Measurements from ENCODE around the gene CIRBP. TPM values are rescaled to one million over a fixed set of nuclear protein-coding genes. Genes with fewer than 3 reads are reported as not detected.

The CIRBP gene
- 100 to 1,000 TPM; 269 to 294 (median 285) TPM for total RNA-seq

DNA sequence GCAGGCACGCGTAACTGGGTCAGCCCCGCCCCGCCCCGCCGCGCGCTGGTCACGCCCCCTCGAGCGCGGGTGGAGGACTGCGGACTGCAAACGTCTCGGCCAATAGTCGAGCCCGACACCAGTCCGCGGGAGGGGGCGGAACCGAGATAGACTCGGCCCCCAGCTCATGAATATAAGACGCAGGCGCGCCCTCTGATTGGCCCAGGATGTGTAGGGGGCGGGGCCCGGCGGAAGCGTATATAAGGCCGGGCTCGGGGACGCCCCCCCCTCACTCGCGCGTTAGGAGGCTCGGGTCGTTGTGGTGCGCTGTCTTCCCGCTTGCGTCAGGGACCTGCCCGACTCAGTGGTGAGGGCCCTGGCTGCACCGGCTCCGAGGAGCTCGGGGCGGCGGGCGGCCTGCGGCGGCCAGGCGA lies at the start of gene CIRBP:
Gene CIRBP (plus strand): TSS at position 268 of the 413 bp plus-strand sequence. CDS start 1,602 bp downstream, outside the sequence.
- H3K9me3 Mint-ChIP-seq, result no peaks in the 10 kb centered on the region
- peaks cover 71% of the 10 kb centered on the region for H3K4me1 Mint-ChIP-seq (ENCODE audit: low read depth)
- DNase-seq (peak; percentile 99), ATAC-seq (peak; percentile 75 to 79)
- peak within 1 kb of the TSS; percentile 92 for H3K4me3 Mint-ChIP-seq
- no peaks in the 10 kb centered on the region for H3K27me3 Mint-ChIP-seq (ENCODE audit: low read depth)
- H3K36me3 Mint-ChIP-seq (ENCODE audit: insufficient read depth), result peaks cover 34% of the 10 kb centered on the region

GRCh38 chr19:1219786-1220476 lies 49.2 kb upstream of the CIRBP start:
- H3K27me3 Mint-ChIP-seq (ENCODE audit: low read depth), result no peaks in the 10 kb centered on the region

GRCh38 chr19:1220477-1220930 lies 48.6 kb upstream of the CIRBP start:
- H3K4me3 Mint-ChIP-seq, result no peak overlapping the region
- no peak for ATAC-seq
- no peaks in the 10 kb centered on the region for H3K36me3 Mint-ChIP-seq (ENCODE audit: insufficient read depth)
- no peaks in the 10 kb centered on the region for H3K27me3 Mint-ChIP-seq (ENCODE audit: low read depth)
- no peaks in the 10 kb centered on the region for H3K4me1 Mint-ChIP-seq (ENCODE audit: low read depth)
- no peak for DNase-seq
- no peaks in the 10 kb centered on the region for H3K9me3 Mint-ChIP-seq

More at GRCh38 chr19:1219786-1220476, 49.2 kb upstream of the CIRBP start:
- Mint-ChIP-seq H3K36me3 (ENCODE audit: insufficient read depth) (no peaks in the 10 kb centered on the region), H3K9me3 (no peaks in the 10 kb centered on the region), H3K4me1 (ENCODE audit: low read depth) (no peaks in the 10 kb centered on the region), H3K4me3 (no peak overlapping the region)
- DNase-seq (no peak), ATAC-seq (no peak)

DNA sequence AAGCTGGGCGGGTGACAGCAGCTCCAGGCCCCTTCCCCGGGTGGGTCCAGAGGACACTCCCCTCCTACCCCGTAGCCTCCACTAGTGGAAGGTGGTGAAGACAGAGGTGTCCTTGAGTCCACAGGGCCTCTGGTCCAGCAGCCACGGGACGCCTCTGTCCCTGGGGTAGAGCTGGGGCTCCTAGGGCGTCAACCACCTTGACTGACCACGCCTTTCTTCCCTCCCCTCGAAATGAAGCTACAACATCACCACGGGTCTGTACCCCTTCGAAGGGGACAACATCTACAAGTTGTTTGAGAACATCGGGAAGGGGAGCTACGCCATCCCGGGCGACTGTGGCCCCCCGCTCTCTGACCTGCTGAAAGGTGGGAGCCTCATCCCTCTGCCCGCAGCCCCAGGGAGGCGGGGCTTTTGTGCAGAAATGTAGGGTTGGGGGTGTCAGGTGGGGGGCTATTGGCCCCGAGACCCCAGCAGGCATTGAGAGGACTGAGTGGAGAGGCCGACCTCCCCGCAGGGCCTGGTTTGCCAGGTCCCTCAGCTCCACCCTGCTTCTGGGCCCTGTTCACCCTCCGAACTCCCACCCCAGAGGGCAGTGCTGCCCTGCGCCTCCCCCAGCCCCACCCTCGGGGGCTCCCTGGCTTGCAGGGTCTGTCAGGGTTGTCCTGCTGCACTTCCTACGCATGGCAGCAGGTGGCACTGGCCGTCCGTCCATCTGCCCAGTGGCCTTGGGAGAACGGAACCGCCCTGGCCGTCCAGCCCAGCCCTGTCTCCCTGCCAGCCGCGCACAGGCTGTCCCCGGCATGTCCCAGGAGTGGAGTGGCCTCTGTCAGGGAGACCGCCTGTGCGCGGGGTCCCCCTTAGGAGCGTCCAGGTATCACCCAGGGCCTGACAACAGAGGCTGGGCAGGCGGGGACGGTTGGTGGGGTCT lies 47.9 kb upstream of the CIRBP start:
- Mint-ChIP-seq H3K4me1 (ENCODE audit: low read depth) (no peaks in the 10 kb centered on the region), H3K9me3 (no peaks in the 10 kb centered on the region), H3K4me3 (no peak overlapping the region), H3K36me3 (ENCODE audit: insufficient read depth) (no peaks in the 10 kb centered on the region), H3K27me3 (ENCODE audit: low read depth) (no peaks in the 10 kb centered on the region)
- DNase-seq, result no peak
- ATAC-seq, result no peak

DNA sequence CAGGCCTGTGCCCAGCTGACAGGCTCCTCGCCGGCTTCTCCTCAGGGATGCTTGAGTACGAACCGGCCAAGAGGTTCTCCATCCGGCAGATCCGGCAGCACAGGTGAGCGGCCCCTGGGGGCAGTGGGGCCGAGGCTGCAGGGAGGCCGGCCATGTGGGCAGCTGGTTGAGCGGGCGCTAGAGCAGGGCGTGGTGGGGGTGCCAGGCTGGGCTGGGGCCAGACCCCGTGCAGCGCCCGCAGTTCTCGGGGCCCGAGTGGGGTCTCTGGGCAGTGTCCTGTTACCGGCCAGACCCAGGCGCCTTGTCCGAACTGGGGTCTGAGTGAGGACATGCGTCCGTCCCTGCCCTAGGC lies 47.3 kb upstream of the CIRBP start:
- ATAC-seq (no peak), DNase-seq (no peak)
- no peaks in the 10 kb centered on the region for H3K9me3 Mint-ChIP-seq
- H3K36me3 Mint-ChIP-seq (ENCODE audit: insufficient read depth), result no peaks in the 10 kb centered on the region
- no peaks in the 10 kb centered on the region for H3K4me1 Mint-ChIP-seq (ENCODE audit: low read depth)
- no peaks in the 10 kb centered on the region for H3K27me3 Mint-ChIP-seq (ENCODE audit: low read depth)
- no peak overlapping the region for H3K4me3 Mint-ChIP-seq

- Mint-ChIP-seq H3K9me3 (no peaks in the 10 kb centered on the region), H3K36me3 (ENCODE audit: insufficient read depth) (no peaks in the 10 kb centered on the region), H3K4me3 (no peak overlapping the region), H3K27me3 (ENCODE audit: low read depth) (no peaks in the 10 kb centered on the region), H3K4me1 (ENCODE audit: low read depth) (no peaks in the 10 kb centered on the region)
- DNase-seq, result no peak
- peak in 1 of 2 donors; percentile 40 for ATAC-seq
Observed at GRCh38 chr19:1222394-1222793, 46.7 kb upstream of the CIRBP start.

DNA sequence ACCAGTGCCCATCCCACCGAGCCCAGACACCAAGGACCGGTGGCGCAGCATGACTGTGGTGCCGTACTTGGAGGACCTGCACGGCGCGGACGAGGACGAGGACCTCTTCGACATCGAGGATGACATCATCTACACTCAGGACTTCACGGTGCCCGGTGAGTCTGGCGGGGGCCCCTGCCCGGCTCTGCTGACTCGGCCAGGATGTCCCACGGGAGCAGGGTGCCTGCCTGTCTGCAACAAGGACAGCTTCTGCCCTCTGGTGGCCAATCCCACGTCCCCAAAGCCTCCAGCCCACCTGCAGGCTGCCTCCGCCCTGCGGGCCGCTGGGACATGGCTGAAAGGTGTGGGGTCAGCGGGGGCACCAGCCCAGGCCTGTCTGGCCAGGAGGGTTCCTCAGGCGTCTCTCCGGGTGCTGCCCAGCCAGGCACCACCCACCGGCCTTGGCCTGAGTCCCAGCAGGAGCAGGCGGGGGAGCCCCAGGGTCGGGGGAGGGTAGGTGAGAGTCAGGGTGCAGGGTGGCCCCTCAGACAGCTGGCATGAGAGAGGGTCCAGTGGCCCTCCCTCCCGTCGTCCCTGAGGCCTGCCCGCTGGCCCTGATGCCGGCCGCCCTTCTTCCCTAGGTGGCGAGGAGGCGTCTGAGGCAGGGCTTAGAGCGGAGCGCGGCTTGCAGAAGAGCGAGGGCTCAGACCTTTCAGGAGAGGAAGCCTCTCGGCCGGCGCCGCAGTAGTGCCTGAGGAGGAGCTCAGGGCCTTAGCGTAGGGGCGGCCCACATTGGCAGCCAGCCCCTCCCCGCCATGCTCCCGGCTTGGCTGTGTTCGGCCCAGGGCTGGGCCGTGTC lies 45.9 kb upstream of the CIRBP start:
- no peak for DNase-seq
- ATAC-seq, result peak in 1 of 2 donors; percentile 33
- Mint-ChIP-seq H3K36me3 (ENCODE audit: insufficient read depth) (no peaks in the 10 kb centered on the region), H3K9me3 (no peaks in the 10 kb centered on the region), H3K4me1 (ENCODE audit: low read depth) (no peaks in the 10 kb centered on the region), H3K4me3 (no peak overlapping the region), H3K27me3 (ENCODE audit: low read depth) (no peaks in the 10 kb centered on the region)

- no peaks in the 10 kb centered on the region for H3K36me3 Mint-ChIP-seq (ENCODE audit: insufficient read depth)
- no peaks in the 10 kb centered on the region for H3K4me1 Mint-ChIP-seq (ENCODE audit: low read depth)
- no peak overlapping the region for H3K4me3 Mint-ChIP-seq
- H3K9me3 Mint-ChIP-seq, result no peaks in the 10 kb centered on the region
- DNase-seq, result no peak
- H3K27me3 Mint-ChIP-seq (ENCODE audit: low read depth), result no peaks in the 10 kb centered on the region
- no peak for ATAC-seq
Observed at GRCh38 chr19:1224047-1224825, 44.9 kb upstream of the CIRBP start.

GRCh38 chr19:1224847-1225246 lies 44.3 kb upstream of the CIRBP start:
- no peaks in the 10 kb centered on the region for H3K9me3 Mint-ChIP-seq
- H3K4me1 Mint-ChIP-seq (ENCODE audit: low read depth), result no peaks in the 10 kb centered on the region
- no peaks in the 10 kb centered on the region for H3K27me3 Mint-ChIP-seq (ENCODE audit: low read depth)
- no peaks in the 10 kb centered on the region for H3K36me3 Mint-ChIP-seq (ENCODE audit: insufficient read depth)
- no peak for ATAC-seq
- no peak for DNase-seq
- H3K4me3 Mint-ChIP-seq, result no peak overlapping the region

DNA sequence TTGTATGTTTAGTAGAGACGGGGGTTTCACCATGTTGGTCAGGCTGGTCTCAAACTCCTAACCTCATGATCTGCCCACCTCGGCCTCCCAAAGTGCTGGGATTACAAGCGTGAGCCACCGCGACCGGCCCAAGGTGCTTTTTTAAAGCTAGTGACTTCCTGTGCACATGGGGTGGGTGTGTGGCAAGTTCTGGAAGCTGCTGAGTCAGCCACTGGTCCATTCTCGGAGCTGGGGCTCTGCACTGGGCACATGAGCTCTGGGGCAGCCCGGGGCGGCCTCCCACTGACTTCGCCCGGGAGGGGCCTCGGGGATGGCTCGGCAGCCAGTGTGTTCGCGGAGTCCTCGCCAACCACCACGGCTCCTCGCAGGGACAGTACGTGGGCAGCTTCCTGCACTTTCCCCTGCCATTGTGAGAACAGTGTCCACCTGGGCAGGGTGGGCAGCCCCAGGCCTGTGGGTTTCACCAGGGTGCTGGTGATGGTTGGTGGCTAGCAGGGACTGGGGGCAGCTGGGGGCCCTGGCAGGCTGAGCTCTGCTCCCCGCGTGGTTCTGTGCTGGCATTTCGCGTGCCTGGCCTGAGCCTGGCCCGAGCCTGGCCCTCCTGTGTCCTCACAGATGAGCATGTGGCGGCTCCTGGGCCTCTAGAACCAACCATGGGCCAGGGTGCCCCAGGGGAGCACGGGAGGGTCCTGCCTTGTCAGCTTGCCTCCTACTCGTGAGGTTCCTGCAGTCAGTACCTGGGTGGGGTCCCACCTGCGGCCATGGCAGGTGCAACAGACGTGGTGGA lies 43.5 kb upstream of the CIRBP start:
- no peak for DNase-seq
- no peaks in the 10 kb centered on the region for H3K27me3 Mint-ChIP-seq (ENCODE audit: low read depth)
- no peaks in the 10 kb centered on the region for H3K36me3 Mint-ChIP-seq (ENCODE audit: insufficient read depth)
- no peaks in the 10 kb centered on the region for H3K4me1 Mint-ChIP-seq (ENCODE audit: low read depth)
- ATAC-seq, result no peak
- H3K9me3 Mint-ChIP-seq, result no peaks in the 10 kb centered on the region
- H3K4me3 Mint-ChIP-seq, result no peak overlapping the region

DNA sequence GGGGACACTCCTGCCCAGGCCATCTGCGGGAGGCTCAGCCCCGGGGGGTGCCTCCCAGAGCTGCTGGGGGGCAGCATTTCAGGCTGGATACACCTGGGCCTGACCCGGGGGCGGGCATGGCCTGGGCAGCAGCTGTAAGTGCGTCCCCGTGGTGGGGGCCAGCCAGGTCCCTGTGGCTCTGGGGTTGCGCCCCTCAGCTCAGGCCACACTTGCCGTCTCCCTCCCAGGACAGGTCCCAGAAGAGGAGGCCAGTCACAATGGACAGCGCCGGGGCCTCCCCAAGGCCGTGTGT lies 43.0 kb upstream of the CIRBP start:
- no peak for DNase-seq
- Mint-ChIP-seq H3K27me3 (ENCODE audit: low read depth) (no peaks in the 10 kb centered on the region), H3K9me3 (no peaks in the 10 kb centered on the region), H3K4me3 (no peak overlapping the region), H3K36me3 (ENCODE audit: insufficient read depth) (no peaks in the 10 kb centered on the region), H3K4me1 (ENCODE audit: low read depth) (no peaks in the 10 kb centered on the region)
- ATAC-seq, result no peak

DNA sequence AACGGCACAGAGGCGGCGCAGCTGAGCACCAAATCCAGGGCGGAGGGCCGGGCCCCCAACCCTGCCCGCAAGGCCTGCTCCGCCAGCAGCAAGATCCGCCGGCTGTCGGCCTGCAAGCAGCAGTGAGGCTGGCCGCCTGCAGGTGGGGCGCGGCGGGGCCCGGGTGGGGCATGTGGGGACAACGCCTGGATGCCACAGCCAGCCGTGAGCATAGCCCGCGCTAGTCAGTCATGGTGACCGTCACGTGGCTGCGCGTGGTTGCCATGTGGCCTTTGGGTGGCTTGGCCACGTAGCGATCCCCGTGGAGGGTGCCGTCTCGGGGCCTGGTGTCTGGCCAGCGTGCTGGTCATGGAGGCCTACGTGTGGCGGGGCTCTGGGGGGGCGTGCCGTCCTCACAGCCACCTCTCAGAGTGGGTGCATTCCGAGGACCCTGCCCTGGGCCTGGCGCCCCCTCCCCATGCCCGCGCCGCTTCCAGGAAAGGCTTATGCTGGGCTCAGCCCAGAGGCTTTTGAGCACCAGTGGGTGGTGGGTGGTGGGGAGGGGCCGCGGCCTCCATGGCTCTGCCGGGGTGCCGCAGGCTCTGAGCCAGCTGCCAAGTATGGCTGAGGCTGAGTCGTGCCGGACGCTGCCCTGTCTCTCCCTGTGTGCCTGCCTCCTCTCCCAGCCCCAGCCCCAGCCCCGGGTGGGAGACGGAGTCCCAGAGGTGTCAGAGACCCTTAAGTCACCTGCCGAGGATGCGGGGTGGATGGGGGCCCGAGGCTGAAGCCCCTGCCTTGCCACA lies 42.4 kb upstream of the CIRBP start:
- H3K4me3 Mint-ChIP-seq, result no peak overlapping the region
- ATAC-seq (no peak), DNase-seq (no peak)
- H3K36me3 Mint-ChIP-seq (ENCODE audit: insufficient read depth), result no peaks in the 10 kb centered on the region
- no peaks in the 10 kb centered on the region for H3K9me3 Mint-ChIP-seq
- no peaks in the 10 kb centered on the region for H3K27me3 Mint-ChIP-seq (ENCODE audit: low read depth)
- H3K4me1 Mint-ChIP-seq (ENCODE audit: low read depth), result no peaks in the 10 kb centered on the region

All from activated T-cell treated with anti-CD3 and anti-CD28 coated beads, Interleukin-2, amount 50 U/mL, for 4 hours (primary cell).